Measurements from ENCODE around the gene PRR7. TPM values are rescaled to one million over a fixed set of nuclear protein-coding genes. Genes with fewer than 3 reads are reported as not detected.

The PRR7 gene
- total and polyA plus RNA-seq, 2 experiments from 2014 or later, result 10.5 to 24.8 TPM

- in situ Hi-C loops (cut with MboI), result no loop called here
- Histone ChIP-seq H2AFZ (no peak overlapping the region), H3K79me2 (ENCODE audit: insufficient read depth) (no peaks in the 10 kb centered on the region), H3K4me3 (no peak overlapping the region), H3K27me3 (replicated peaks; ENCODE audit: insufficient read depth) (no peaks in the 10 kb centered on the region), H3K9me2 (ENCODE audit: insufficient read depth) (no peaks in the 10 kb centered on the region), H3K4me1 (ENCODE audit: insufficient read depth) (peaks cover 33% of the 10 kb centered on the region), H3K4me2 (ENCODE audit: unreplicated experiment) (no peak overlapping the region), H3F3A (ENCODE audit: insufficient read depth) (peaks cover 79% of the 10 kb centered on the region), H3K36me3 (ENCODE audit: low read depth) (0 out of 2 replicates have a peak, but pooled peaks cover 9% of the 10 kb centered on the region), H3K9ac (peak overlapping the region; percentile 48), H3K27ac (peak overlapping the region; percentile 67), H3K9me3 (ENCODE audit: low read depth) (no peaks in the 10 kb centered on the region), H4K20me1 (ENCODE audit: insufficient read depth) (no peaks in the 10 kb centered on the region)
- TF ChIP-seq EZH2 (IDR thresholded peaks at IDR 0.05; ENCODE audit: insufficient read depth, poor library complexity, severe bottlenecking) (no peak), EZH2phosphoT487 (IDR thresholded peaks at IDR 0.05; ENCODE audit: insufficient read depth, low read depth) (no peak)
- DNase-seq, result peak; percentile 73
- WGBS, 2 experiments (ENCODE audit: low coverage in 1 of 2, low lambda C conversion rate in 2 of 2, missing lambda C conversion rate in 2 of 2), result 37 to 38% methylated on average over 17 to 18 of the region's 18 CpGs
Measured at GRCh38 chr5:177478711-177479646, 32.4 kb downstream of the PRR7 start.

GRCh38 chr5:177479774-177480173, 33.2 kb downstream of the PRR7 start:
- peaks cover 30% of the 10 kb centered on the region for H3K4me1 ChIP-seq (ENCODE audit: insufficient read depth)

GRCh38 chr5:177482359-177482795, 35.8 kb downstream of the PRR7 start:
- Histone ChIP-seq H3K4me1 (ENCODE audit: insufficient read depth) (peaks cover 30% of the 10 kb centered on the region), H4K20me1 (ENCODE audit: insufficient read depth) (0 out of 2 replicates have a peak, but pooled peaks cover 4% of the 10 kb centered on the region), H3K9me3 (ENCODE audit: low read depth) (no peaks in the 10 kb centered on the region), H3K9me2 (ENCODE audit: insufficient read depth) (no peaks in the 10 kb centered on the region), H3K79me2 (ENCODE audit: insufficient read depth) (peaks cover 16% of the 10 kb centered on the region), H3K4me3 (no peak overlapping the region), H3K4me2 (ENCODE audit: unreplicated experiment) (no peak overlapping the region), H3K27ac (peak overlapping the region; percentile 39), H3F3A (ENCODE audit: insufficient read depth) (peaks cover 86% of the 10 kb centered on the region), H2AFZ (no peak overlapping the region), H3K9ac (peak overlapping the region; percentile 8; the same call in 1 of the 2 replicates), H3K36me3 (ENCODE audit: low read depth) (peaks cover 42% of the 10 kb centered on the region), H3K27me3 (replicated peaks; ENCODE audit: insufficient read depth) (no peaks in the 10 kb centered on the region)
- 88 to 94% methylated on average over 10 of the region's 10 CpGs for WGBS, 2 experiments (ENCODE audit: low coverage in 1 of 2, low lambda C conversion rate in 2 of 2, missing lambda C conversion rate in 2 of 2)
- TF ChIP-seq EZH2 (IDR thresholded peaks at IDR 0.05; ENCODE audit: insufficient read depth, poor library complexity, severe bottlenecking), result no peak
- DNase-seq, result peak; percentile 53
- in situ Hi-C loops (cut with MboI), result no loop called here

More at GRCh38 chr5:177479774-177480173, 33.2 kb downstream of the PRR7 start:
- 38 to 42% methylated on average over 14 of the region's 14 CpGs for WGBS, 2 experiments (ENCODE audit: low coverage in 1 of 2, low lambda C conversion rate in 2 of 2, missing lambda C conversion rate in 2 of 2)
- no peaks in the 10 kb centered on the region for H3K27me3 ChIP-seq (replicated peaks; ENCODE audit: insufficient read depth)
- peak overlapping the region; percentile 67 for H3K27ac ChIP-seq
- in situ Hi-C loops (cut with MboI), result no loop called here
- no peak overlapping the region for H2AFZ ChIP-seq
- no peaks in the 10 kb centered on the region for H3K9me3 ChIP-seq (ENCODE audit: low read depth)
- H3K4me2 ChIP-seq (ENCODE audit: unreplicated experiment), result no peak overlapping the region
- H3K9ac ChIP-seq, result peak overlapping the region; percentile 48
- no peaks in the 10 kb centered on the region for H3K79me2 ChIP-seq (ENCODE audit: insufficient read depth)
- peak; percentile 38 for DNase-seq
- no peaks in the 10 kb centered on the region for H4K20me1 ChIP-seq (ENCODE audit: insufficient read depth)
- peaks cover 17% of the 10 kb centered on the region; the same call in 1 of the 2 replicates for H3K36me3 ChIP-seq (ENCODE audit: low read depth)
- TF ChIP-seq EZH2phosphoT487 (IDR thresholded peaks at IDR 0.05; ENCODE audit: insufficient read depth, low read depth), result no peak
- no peak for TF ChIP-seq EZH2 (IDR thresholded peaks at IDR 0.05; ENCODE audit: insufficient read depth, poor library complexity, severe bottlenecking)
- no peak overlapping the region for H3K4me3 ChIP-seq
- H3K9me2 ChIP-seq (ENCODE audit: insufficient read depth), result no peaks in the 10 kb centered on the region
- H3F3A ChIP-seq (ENCODE audit: insufficient read depth), result peaks cover 80% of the 10 kb centered on the region

GRCh38 chr5:177483042-177483441, 36.4 kb downstream of the PRR7 start:
- Histone ChIP-seq H3K79me2 (ENCODE audit: insufficient read depth) (peaks cover 23% of the 10 kb centered on the region), H4K20me1 (ENCODE audit: insufficient read depth) (0 out of 2 replicates have a peak, but pooled peaks cover 4% of the 10 kb centered on the region), H3K9me2 (ENCODE audit: insufficient read depth) (no peaks in the 10 kb centered on the region), H3K27me3 (replicated peaks; ENCODE audit: insufficient read depth) (no peaks in the 10 kb centered on the region), H3K36me3 (ENCODE audit: low read depth) (peaks cover 48% of the 10 kb centered on the region), H3K9ac (no peak overlapping the region), H3F3A (ENCODE audit: insufficient read depth) (peaks cover 93% of the 10 kb centered on the region), H3K4me3 (no peak overlapping the region), H2AFZ (no peak overlapping the region), H3K27ac (peak overlapping the region; percentile 39), H3K4me2 (ENCODE audit: unreplicated experiment) (no peak overlapping the region), H3K4me1 (ENCODE audit: insufficient read depth) (peaks cover 30% of the 10 kb centered on the region), H3K9me3 (ENCODE audit: low read depth) (no peaks in the 10 kb centered on the region)
- DNase-seq, result no peak
- in situ Hi-C loops (cut with MboI), result no loop called here
- WGBS, 2 experiments (ENCODE audit: low coverage in 1 of 2, low lambda C conversion rate in 2 of 2, missing lambda C conversion rate in 2 of 2), result 94% methylated on average over 9 of the region's 9 CpGs
- no peak for TF ChIP-seq EZH2phosphoT487 (IDR thresholded peaks at IDR 0.05; ENCODE audit: insufficient read depth, low read depth)
